HUDEP-2 (cell line): ENCODE measurements around the gene CDHR3.

ENCODE experiments used
- DNase-seq, 76 experiments: peaks; one replicate each; lab custom pipeline; 2025; ENCODE audit not compliant: unreplicated experiment in 76 of 76; lab: John Stamatoyannopoulos, UW

The CDHR3 gene

DNA sequence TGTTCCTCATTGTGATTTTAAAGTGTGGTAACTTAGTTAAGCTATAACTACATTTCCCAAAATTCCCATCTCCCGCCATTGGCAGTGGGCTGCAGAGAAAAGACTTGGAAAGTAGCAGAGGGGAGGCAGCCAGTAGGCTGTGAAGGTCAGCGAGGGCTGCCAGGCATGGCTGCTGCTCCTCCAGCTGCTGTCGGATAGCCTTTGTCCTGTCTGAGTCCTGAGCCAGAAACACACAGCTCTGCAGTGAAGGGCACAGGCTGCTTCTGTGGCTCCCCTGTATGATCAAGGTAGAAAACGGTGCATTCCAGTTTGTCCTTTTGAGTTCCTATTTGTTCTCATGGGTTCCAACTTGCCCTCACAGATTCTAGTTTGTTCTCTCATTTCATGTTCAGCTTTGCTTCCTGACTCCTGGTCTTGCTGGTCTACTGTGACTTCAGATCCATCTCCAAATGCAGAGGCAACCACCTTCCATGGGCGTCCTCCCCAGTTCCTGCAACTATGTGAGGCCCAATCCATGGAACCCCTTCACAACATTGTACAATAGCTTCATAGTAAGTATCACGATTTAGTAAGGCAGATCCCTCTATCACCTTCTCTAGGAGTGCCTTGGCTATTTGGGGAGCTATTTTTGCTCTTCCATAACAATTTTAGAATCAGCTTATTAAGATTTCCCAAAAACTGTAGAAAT lies 117.4 kb downstream of the CDHR3 start:
- DNase-seq = no peak

DNA sequence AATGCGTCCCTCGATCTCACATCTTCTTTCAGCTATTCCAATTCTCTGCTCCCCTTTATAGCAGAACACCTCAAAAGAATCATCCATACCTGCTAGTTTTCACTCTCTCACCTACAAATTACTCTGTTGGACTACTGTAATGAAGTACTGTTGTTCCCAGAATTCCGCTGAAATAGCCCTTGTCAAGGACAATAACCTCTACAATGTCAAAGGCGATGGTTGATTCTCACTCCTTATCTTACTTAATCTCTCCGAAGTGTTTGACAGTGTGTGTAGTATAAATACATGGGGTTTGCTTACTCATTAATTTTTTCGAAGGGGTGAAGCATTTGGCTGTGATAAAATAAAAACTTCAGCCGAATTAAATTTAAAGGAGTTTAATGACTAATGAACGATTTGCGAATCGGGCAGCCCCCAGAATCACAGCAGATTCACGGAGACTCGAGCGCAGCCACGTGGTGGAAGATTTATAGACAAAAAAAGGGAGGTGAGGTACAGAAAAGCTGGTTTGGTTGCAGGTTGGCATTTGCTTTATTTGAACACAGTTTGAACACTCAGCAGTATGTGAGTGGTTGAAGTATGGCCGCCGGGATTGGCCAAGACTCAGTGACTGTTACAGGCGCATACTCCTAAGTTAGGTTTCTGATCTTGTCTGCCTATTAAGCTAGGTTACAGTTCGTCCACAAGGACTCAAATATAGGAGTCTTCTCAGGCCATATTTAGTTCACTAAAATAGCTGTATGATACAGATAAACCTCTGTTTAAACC lies 119.2 kb downstream of the CDHR3 start:
- no peak for DNase-seq
